Common myeloid progenitor, CD34-positive (primary cell): ENCODE measurements around the gene TOP2A.
A peak's percentile ranks its signal among the peaks of the same experiment; 100 is the strongest.

Experiments used
- CTCF ChIA-PET: fragments of 350-600 bp; sonication (Branson Sonifier 250); formaldehyde crosslinking; loops from one replicate; lab custom pipeline; 2021; ENCODE audit warnings: antibody characterized with exemption; lab: Charles Lee
- POLR2A ChIA-PET: fragments of 350-600 bp; sonication (Branson Sonifier 250); formaldehyde crosslinking; loops from one replicate; lab custom pipeline; 2021; ENCODE audit warnings: antibody characterized with exemption; lab: Charles Lee
- DNase-seq, 3 donors: peaks; one replicate each; pipeline versions ENCODE4 v3.0.0 to v3.0.0-alpha.2; 2013
- H3K27ac ChIP-seq, 2 experiments: 1 replicate in 1 of 2; 2 replicates in 1 of 2; pipeline ENCODE4 v1.7.0; 2013; ENCODE audit warnings: inconsistent platforms in 2 of 2, low read length in 2 of 2, mild to moderate bottlenecking in 2 of 2, low read depth in 1 of 2, moderate library complexity in 1 of 2; ENCODE audit not compliant: severe bottlenecking in 2 of 2, insufficient read depth in 1 of 2, poor library complexity in 1 of 2
- H3K27me3 ChIP-seq, 5 experiments: replicated peaks in 2 of 5; 1 replicate in 3 of 5; 2 replicates in 2 of 5; pipeline versions ENCODE4 v1.6.1 to v1.7.0; 2013; ENCODE audit warnings: low read length in 4 of 5, mild to moderate bottlenecking in 2 of 5, moderate library complexity in 2 of 5, inconsistent platforms in 1 of 5; ENCODE audit not compliant: insufficient read depth in 5 of 5, control insufficient read depth in 4 of 5
- H3K36me3 ChIP-seq, 4 experiments: 1 replicate in 2 of 4; 2 replicates in 2 of 4; pipeline versions ENCODE4 v1.6.1 to v1.7.0; 2013; ENCODE audit warnings: low read length in 3 of 4, control low read depth in 1 of 4, mild to moderate bottlenecking in 1 of 4; ENCODE audit not compliant: control insufficient read depth in 4 of 4, insufficient read depth in 4 of 4
- H3K4me1 ChIP-seq, 4 experiments: 1 replicate in 3 of 4; 2 replicates in 1 of 4; pipeline versions ENCODE4 v1.6.1 to v1.7.1; 2013; ENCODE audit warnings: low read length in 3 of 4, mild to moderate bottlenecking in 3 of 4, control low read depth in 1 of 4, inconsistent platforms in 1 of 4, moderate library complexity in 1 of 4; ENCODE audit not compliant: control insufficient read depth in 4 of 4, insufficient read depth in 4 of 4; ENCODE audit errors: control extremely low read depth in 1 of 4
- H3K4me3 ChIP-seq, 7 experiments: 1 replicate in 4 of 7; 2 replicates in 3 of 7; pipeline versions ENCODE4 v1.5.1 to v1.7.0; 2013; ENCODE audit warnings: mild to moderate bottlenecking in 7 of 7, low read length in 6 of 7, moderate library complexity in 6 of 7, inconsistent platforms in 2 of 7, low read depth in 2 of 7, control low read depth in 1 of 7; ENCODE audit not compliant: insufficient read depth in 4 of 7, control insufficient read depth in 1 of 7; ENCODE audit errors: extremely low read depth in 1 of 7
- H3K9me3 ChIP-seq, 5 experiments: 1 replicate in 4 of 5; 2 replicates in 1 of 5; pipeline versions ENCODE4 v1.6.1 to v1.7.1; 2013; ENCODE audit warnings: low read length in 4 of 5, mild to moderate bottlenecking in 2 of 5, inconsistent platforms in 1 of 5, low read depth in 1 of 5, moderate library complexity in 1 of 5; ENCODE audit not compliant: control insufficient read depth in 4 of 5, insufficient read depth in 2 of 5; ENCODE audit errors: control extremely low read depth in 1 of 5
- WGBS: methylation state at CpG from one replicate; pipeline ENCODE4 v1.1.5; 2013; ENCODE audit not compliant: insufficient coverage; 5-methylcytosine and 5-hydroxymethylcytosine counted together

The TOP2A gene

GRCh38 chr17:40452216-40452787 lies 34.6 kb upstream of the TOP2A start:
- Histone ChIP-seq H3K27ac (no peak overlapping the region), H3K4me1 (peaks cover 8 to 25% (median 18%) of the 10 kb centered on the region in 4 experiments), H3K9me3 (no peaks in the 10 kb centered on the region), H3K36me3 (no peaks in the 10 kb centered on the region), H3K4me3 (no peak overlapping the region), H3K27me3 (peaks cover 0 to 3% (median 0%) of the 10 kb centered on the region in 5 experiments)
- WGBS, result 96% methylated on average over 4 of the region's 7 CpGs
- ChIA-PET POLR2A (interaction anchor here (1.0 kb wide), 1 partner anchor 10 kb away, joined by 4 read pairs; the partner anchor contains the start of gene IGFBP4), CTCF (interaction anchor here (0.7 to 4.0 kb wide), 6 partner anchors 9 to 84 kb away, joined by 3 to 41 read pairs (median 4); no protein-coding TSS in a partner anchor)
- DNase-seq, result no peak

DNA sequence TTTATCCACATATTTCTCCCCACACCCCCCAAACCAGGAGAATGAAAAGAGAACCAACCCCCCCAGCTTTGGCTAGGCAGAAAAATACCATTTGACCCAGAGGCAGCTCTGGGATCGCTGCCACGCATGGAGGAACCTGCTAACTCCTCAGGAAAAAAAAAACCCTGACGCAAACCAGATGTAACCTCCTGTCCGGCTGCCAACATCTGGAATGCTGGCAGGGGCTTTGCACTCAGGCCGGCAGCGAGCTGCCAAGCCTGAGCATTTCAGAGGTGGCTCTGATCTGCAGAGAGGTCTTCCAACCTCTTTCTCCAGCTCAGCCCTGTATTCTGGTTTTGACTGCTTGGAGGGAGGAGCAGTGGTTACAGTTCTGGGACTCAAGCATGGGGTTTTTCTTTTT lies 33.7 kb upstream of the TOP2A start:
- no peak for DNase-seq
- ChIA-PET CTCF (interaction anchor here (1.0 to 4.0 kb wide), 7 partner anchors 11 to 90 kb away, joined by 3 to 41 read pairs (median 3); no protein-coding TSS in a partner anchor), POLR2A (interaction anchor here (1.0 kb wide), 1 partner anchor 9 kb away, joined by 4 read pairs; the partner anchor contains the start of gene IGFBP4)
- Histone ChIP-seq H3K9me3 (no peaks in the 10 kb centered on the region), H3K4me1 (peaks cover 8 to 33% (median 26%) of the 10 kb centered on the region in 4 experiments), H3K27me3 (peaks cover 0 to 2% (median 0%) of the 10 kb centered on the region in 5 experiments), H3K36me3 (no peaks in the 10 kb centered on the region), H3K4me3 (no peak overlapping the region), H3K27ac (no peak overlapping the region)
- 95% methylated on average over 6 of the region's 6 CpGs for WGBS

DNA sequence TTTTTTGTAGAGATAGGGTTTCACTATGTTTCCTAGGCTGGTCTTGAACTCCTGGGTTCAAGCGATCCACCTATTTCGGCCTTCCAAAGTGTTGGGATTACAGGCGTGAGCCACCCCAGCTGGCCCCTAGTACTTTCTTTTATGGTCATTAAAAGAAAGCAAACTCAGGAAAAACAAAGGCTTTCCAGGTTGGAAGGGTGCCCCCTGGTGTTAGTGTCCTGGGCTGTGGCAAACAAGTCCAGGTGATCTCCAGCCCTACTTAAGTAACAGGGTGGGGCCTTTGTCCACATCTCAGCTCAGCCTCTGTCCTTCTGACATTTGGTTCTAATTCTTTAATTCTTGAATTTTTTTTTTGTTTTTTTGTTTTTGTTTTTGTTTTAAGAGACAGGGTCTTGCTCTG lies 32.5 kb upstream of the TOP2A start:
- WGBS, result 87% methylated on average over 3 of the region's 3 CpGs
- Histone ChIP-seq H3K9me3 (no peaks in the 10 kb centered on the region), H3K27me3 (peaks cover 0 to 2% (median 0%) of the 10 kb centered on the region in 5 experiments), H3K36me3 (no peaks in the 10 kb centered on the region), H3K27ac (no peak overlapping the region), H3K4me1 (peaks cover 8 to 39% (median 33%) of the 10 kb centered on the region in 4 experiments), H3K4me3 (no peak overlapping the region)
- peak; percentile 59 to 67 (median 65) for DNase-seq
- ChIA-PET CTCF (interaction anchor here (0.5 to 4.0 kb wide), 18 partner anchors 10 to 155 kb away, joined by 3 to 41 read pairs (median 4); no protein-coding TSS in a partner anchor), POLR2A (no interaction called here)

DNA sequence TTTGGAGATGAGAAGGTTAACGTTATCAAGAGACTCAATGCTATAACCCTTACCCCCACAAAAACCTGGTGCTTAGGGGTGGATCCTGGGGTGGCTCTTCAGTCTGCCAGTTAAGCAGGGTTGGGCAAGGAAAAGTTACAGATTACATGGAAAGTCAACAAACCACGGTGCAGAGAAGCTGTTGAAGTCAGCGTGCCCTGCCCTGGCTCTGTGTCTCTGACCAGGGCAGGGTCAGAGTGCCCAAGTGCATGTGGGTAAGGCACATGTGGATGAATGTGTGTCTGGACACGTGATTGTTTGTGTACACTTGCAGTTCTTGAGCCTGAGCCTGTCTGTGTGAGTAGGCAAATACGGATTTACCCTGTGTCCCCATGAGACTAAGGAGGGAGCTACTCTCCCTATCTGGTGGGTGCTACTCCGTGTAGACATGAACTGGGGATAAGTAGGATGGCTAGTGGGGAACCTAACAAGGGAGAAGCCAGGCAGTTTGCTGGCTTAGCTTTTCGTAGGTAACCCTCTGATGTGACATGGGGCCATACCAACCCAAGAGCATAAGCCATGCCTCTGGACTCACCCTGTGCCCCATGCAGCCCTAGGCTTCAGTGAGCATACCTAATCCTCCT lies 31.1 kb upstream of the TOP2A start:
- no peak overlapping the region for H3K27ac ChIP-seq
- CTCF ChIA-PET, result interaction anchor here (0.9 to 4.0 kb wide), 9 partner anchors 8 to 112 kb away, joined by 3 to 41 read pairs (median 4); no protein-coding TSS in a partner anchor
- peaks cover 8 to 52% (median 47%) of the 10 kb centered on the region in 4 experiments for H3K4me1 ChIP-seq
- peak overlapping the region in 1 of 7 experiments; percentile 39 for H3K4me3 ChIP-seq
- WGBS, result 59% methylated on average over 4 of the region's 7 CpGs
- POLR2A ChIA-PET, result interaction anchor here (0.9 kb wide), 1 partner anchor 110 kb away, joined by 4 read pairs; no protein-coding TSS in a partner anchor
- peaks cover 0 to 13% (median 2%) of the 10 kb centered on the region in 5 experiments for H3K27me3 ChIP-seq
- no peaks in the 10 kb centered on the region for H3K9me3 ChIP-seq
- DNase-seq, result no peak
- H3K36me3 ChIP-seq, result no peaks in the 10 kb centered on the region

DNA sequence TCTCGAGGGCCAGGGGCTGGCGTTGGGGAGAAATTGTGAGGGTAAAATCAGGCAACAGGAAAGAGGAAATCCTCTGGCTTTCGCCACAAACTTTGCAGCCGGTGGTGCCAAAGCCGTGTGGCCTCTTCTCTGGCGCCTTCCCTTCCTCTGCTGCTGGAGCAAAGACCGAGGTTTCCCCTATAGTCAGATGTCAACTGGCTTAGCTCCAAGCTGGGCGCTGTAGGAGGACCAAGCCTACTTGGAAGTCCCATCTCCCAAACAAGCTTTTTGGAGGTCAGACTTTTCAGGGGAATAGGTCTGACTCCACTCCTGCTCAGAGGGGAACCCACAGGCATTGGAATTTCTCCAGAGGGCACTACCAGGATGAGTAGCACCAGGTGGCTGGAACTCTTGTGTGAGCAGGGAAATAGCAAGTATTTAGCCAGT lies 30.5 kb upstream of the TOP2A start:
- Histone ChIP-seq H3K27ac (no peak overlapping the region), H3K27me3 (peaks cover 0 to 14% (median 2%) of the 10 kb centered on the region in 5 experiments), H3K4me1 (peaks cover 8 to 57% (median 48%) of the 10 kb centered on the region in 4 experiments), H3K9me3 (no peaks in the 10 kb centered on the region), H3K36me3 (no peaks in the 10 kb centered on the region), H3K4me3 (peak overlapping the region in 4 of 7 experiments; percentile 15 to 39 (median 34))
- ChIA-PET CTCF (interaction anchor here (0.5 to 4.0 kb wide), 12 partner anchors 7 to 1713 kb away, joined by 3 to 41 read pairs (median 4); no protein-coding TSS in a partner anchor), POLR2A (interaction anchor here (0.9 kb wide), 1 partner anchor 110 kb away, joined by 4 read pairs; no protein-coding TSS in a partner anchor)
- 0% methylated on average over 7 of the region's 8 CpGs for WGBS
- peak in 2 of 3 donors; percentile 55 to 63 for DNase-seq

GRCh38 chr17:40447806-40448205 lies 30.1 kb upstream of the TOP2A start:
- Histone ChIP-seq H3K27ac (no peak overlapping the region), H3K27me3 (peaks cover 0 to 17% (median 2%) of the 10 kb centered on the region in 5 experiments), H3K36me3 (no peaks in the 10 kb centered on the region), H3K4me3 (peak overlapping the region in 4 of 7 experiments; percentile 15 to 39 (median 34)), H3K4me1 (peaks cover 8 to 60% (median 51%) of the 10 kb centered on the region in 4 experiments), H3K9me3 (no peaks in the 10 kb centered on the region)
- ChIA-PET POLR2A (interaction anchor here (0.9 kb wide), 1 partner anchor 110 kb away, joined by 4 read pairs; no protein-coding TSS in a partner anchor), CTCF (interaction anchor here (0.5 to 4.0 kb wide), 14 partner anchors 8 to 1713 kb away, joined by 3 to 15 read pairs (median 4); partner anchors contain the start of gene TOP2A)
- WGBS, result 24% methylated on average over 2 of the region's 4 CpGs
- DNase-seq, result peak in 2 of 3 donors; percentile 50 to 64
